Fibroblast of the aortic adventitia (primary cell): Measurements from ENCODE around the gene NFRKB. TPM values are rescaled to one million over a fixed set of nuclear protein-coding genes. Genes with fewer than 3 reads are reported as not detected.
"Not testable (repeated sequence)": the region's sequence is repeated elsewhere in the genome, so short reads cannot be mapped to it uniquely, and the experiment has no call there.

Experiments used
- DNase-seq: peaks from one replicate; pipeline ENCODE4 v3.0.0-alpha.2; 2010; ENCODE audit warnings: low read depth
- H3K4me3 ChIP-seq: 2 replicates; pipeline ENCODE4 v1.5.1; 2011; ENCODE audit warnings: low read depth, mild to moderate bottlenecking, control low read depth, low read length, moderate library complexity
- CTCF ChIP-seq: IDR thresholded peaks from 2 replicates; pipeline ENCODE4 v1.5.1; 2011; ENCODE audit warnings: mild to moderate bottlenecking, low read length, control low read depth, inconsistent platforms; ENCODE audit not compliant: insufficient read depth
- total RNA-seq: library from RNA; depleted of rRNA; stranded (reverse); fragments of >200 nt; gene quantifications from 2 replicates; pipeline ENCODE4 v1.2.3, GENCODE V29; 2012; ENCODE audit warnings: low replicate concordance

Gene NFRKB
- total RNA-seq, 1 donor = 21.5 TPM

DNA sequence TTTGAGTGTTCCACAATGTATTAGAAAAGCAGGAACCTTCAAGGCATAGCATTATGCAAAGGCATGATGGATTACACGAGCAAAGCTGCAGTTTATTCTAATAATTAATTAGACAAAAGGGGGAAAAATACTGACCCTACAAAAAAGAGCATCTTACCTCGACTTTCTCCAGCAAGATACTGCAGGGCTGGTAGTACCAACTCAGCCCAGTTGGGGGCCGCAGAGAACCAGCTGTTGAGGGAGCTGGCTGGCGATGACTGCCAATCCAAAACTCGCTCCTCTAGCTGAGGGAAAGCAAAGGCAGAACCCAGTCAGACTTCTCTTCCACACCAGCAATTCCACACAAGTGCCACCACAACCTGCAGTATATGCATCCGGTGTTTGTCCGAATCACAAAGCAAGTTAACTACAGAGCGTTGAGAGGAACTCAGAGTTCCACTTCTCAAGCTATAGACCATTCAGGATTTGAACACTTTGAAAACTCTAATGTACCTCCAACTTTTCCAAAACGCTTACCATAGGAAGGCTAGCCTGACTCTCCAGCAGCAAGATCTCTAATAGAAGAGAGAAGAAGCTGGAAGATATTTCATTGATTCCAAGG, 13.7 kb downstream of the NFRKB start:
- no peak overlapping the region for H3K4me3 ChIP-seq
- DNase-seq = peak; percentile 22
- TF ChIP-seq CTCF = peak; percentile 76

- no peak overlapping the region for H3K4me3 ChIP-seq
- no peak for DNase-seq
- TF ChIP-seq CTCF = no peak
These were observed 15.1 kb downstream of the NFRKB start for GRCh38 chr11:129880311-129880710.

- DNase-seq = no peak
- no peak for TF ChIP-seq CTCF
- no peak overlapping the region for H3K4me3 ChIP-seq
These were observed 23.5 kb downstream of the NFRKB start for GRCh38 chr11:129871914-129872313.

DNA sequence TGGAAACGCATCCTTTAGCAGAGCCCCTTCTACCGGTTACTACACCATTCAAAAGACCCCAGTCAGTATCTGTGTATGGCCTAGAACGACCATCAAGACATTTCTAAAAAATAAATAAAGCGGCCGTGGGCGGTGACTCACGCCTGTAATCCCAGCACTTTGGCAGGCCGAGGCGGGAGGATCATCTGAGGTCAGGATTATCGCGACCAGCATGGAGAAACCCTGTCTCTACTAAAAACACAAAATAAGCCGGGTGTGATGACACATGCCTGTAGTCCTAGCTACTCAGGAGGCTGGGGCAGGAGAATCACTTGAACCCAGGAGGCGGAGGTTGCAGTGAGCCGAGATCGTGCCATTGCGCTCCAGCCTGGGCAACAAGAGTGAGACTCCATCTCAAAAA, 26.8 kb downstream of the NFRKB start:
- not testable (repeated sequence) for DNase-seq

GRCh38 chr11:129866311-129866710, 29.1 kb downstream of the NFRKB start:
- no peak for DNase-seq
- TF ChIP-seq CTCF = no peak
- H3K4me3 ChIP-seq = no peak overlapping the region

More for the DNA sequence above, 26.8 kb downstream of the NFRKB start:
- H3K4me3 ChIP-seq = not testable (repeated sequence)

GRCh38 chr11:129865701-129866100, 29.7 kb downstream of the NFRKB start:
- TF ChIP-seq CTCF = no peak
- DNase-seq = no peak
- H3K4me3 ChIP-seq = no peak overlapping the region

- H3K4me3 ChIP-seq = no peak overlapping the region
These were observed 30.6 kb downstream of the NFRKB start for GRCh38 chr11:129864811-129865210.

More at GRCh38 chr11:129864811-129865210, 30.6 kb downstream of the NFRKB start:
- TF ChIP-seq CTCF = no peak
- DNase-seq = no peak
